DMS114 treated with DMSO at 0.1 percent for 48 hours (cell line): ENCODE results near the gene BRI3BP.
"Not testable (repeated sequence)": the region's sequence is repeated elsewhere in the genome, so short reads cannot be mapped to it uniquely, and the experiment has no call there.

ENCODE experiments used
- DNase-seq: peaks from one replicate; lab custom pipeline; 2025; ENCODE audit not compliant: unreplicated experiment; lab: John Stamatoyannopoulos, UW

The BRI3BP gene

GRCh38 chr12:125065021-125065918 is 71.8 kb downstream of the BRI3BP start, which contains the start of gene AACS:
TSS of gene AACS (plus strand) at chr12:125065435. CDS start at chr12:125065585, 150 bp downstream.
- peak; percentile 43 for DNase-seq

- no peak for DNase-seq
Measured at GRCh38 chr12:125065919-125066570, 72.6 kb downstream of the BRI3BP start.

- DNase-seq: no peak
Measured at GRCh38 chr12:125068391-125068790, 74.9 kb downstream of the BRI3BP start.

- DNase-seq: no peak
Measured at GRCh38 chr12:125069616-125070015, 76.2 kb downstream of the BRI3BP start.

GRCh38 chr12:125070112-125070511 is 76.7 kb downstream of the BRI3BP start:
- peak; percentile 28 for DNase-seq

- no peak for DNase-seq
Measured at GRCh38 chr12:125070661-125071390, 77.4 kb downstream of the BRI3BP start.

- DNase-seq: no peak
Measured at GRCh38 chr12:125071456-125071855, 78.0 kb downstream of the BRI3BP start.

GRCh38 chr12:125072496-125072895 is 79.1 kb downstream of the BRI3BP start:
- no peak for DNase-seq

- DNase-seq: not testable (repeated sequence)
Measured at GRCh38 chr12:125074294-125074693, 80.8 kb downstream of the BRI3BP start.

- DNase-seq: no peak
Measured at GRCh38 chr12:125076103-125076502, 82.7 kb downstream of the BRI3BP start.

- DNase-seq: no peak
Measured at GRCh38 chr12:125079084-125079483, 85.6 kb downstream of the BRI3BP start.

GRCh38 chr12:125079648-125080645 is 86.5 kb downstream of the BRI3BP start:
- no peak for DNase-seq
